Measurements from ENCODE around the gene BUD23. TPM values are rescaled to one million over a fixed set of nuclear protein-coding genes. Genes with fewer than 3 reads are reported as not detected.
"Not testable (repeated sequence)": the region's sequence is repeated elsewhere in the genome, so short reads cannot be mapped to it uniquely, and the experiment has no call there.

Gene BUD23
- total RNA-seq, 1 donor from 2014 or later, result 47.4 TPM

GRCh38 chr7:73668103-73668885, 15.1 kb upstream of the BUD23 start:
- peak; percentile 18 for DNase-seq (ENCODE audit: low spot score)

GRCh38 chr7:73668886-73669230, 14.5 kb upstream of the BUD23 start:
- DNase-seq (ENCODE audit: low spot score), result no peak

- no peak for DNase-seq (ENCODE audit: low spot score)
Observed at GRCh38 chr7:73669288-73669701, 14.1 kb upstream of the BUD23 start.

GRCh38 chr7:73669858-73670385, 13.5 kb upstream of the BUD23 start:
- no peak for DNase-seq (ENCODE audit: low spot score)

- no peak for DNase-seq (ENCODE audit: low spot score)
Observed at GRCh38 chr7:73671322-73671661, 12.1 kb upstream of the BUD23 start.

- no peak for DNase-seq (ENCODE audit: low spot score)
Observed at GRCh38 chr7:73671857-73672445, 11.4 kb upstream of the BUD23 start.

- no peak for DNase-seq (ENCODE audit: low spot score)
Observed at GRCh38 chr7:73674468-73675124, 8.8 kb upstream of the BUD23 start.

GRCh38 chr7:73676062-73676461, 7.3 kb upstream of the BUD23 start:
- not testable (repeated sequence) for DNase-seq (ENCODE audit: low spot score)

- no peak for DNase-seq (ENCODE audit: low spot score)
Observed at GRCh38 chr7:73678862-73679261, 4.5 kb upstream of the BUD23 start.

DNA sequence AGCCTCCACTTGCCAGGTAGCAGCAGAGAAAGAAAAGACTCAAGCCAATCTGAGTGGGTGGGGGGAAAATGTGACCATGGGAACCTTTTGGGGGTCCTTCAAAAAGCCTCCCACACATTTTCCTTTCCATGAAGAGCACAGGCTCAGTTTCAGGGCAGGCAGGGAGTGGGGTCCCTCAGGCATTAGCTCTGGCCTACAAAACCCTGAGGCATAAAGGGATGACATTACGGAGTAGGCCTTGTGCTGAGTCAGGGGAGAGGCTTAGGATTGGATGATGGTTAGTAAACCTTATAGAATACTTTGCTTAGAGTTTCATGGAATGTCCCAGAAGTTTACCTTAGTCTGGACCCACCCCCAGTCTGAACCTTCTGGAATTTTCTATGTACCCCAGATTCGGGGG, 3.7 kb upstream of the BUD23 start:
- DNase-seq (ENCODE audit: low spot score), result no peak

DNA sequence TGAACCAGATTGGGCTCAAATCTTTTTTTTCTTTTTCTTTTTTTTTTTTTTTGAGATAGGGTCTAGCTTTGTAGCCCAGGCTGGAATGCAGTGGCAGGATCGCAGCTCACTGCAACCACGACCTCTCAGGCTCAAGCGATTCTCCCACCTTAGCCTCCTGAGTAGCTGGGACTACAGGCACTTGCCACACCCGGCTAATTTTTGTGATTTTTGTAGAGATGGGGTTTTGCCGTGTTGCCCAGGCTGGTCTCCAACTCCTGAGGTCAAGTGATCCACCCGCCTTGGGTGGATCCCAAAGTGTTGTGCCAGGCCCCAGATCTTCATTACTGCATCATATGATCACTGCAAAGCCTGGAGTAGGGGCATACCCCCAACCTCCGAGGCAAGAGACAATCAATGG, 2.9 kb upstream of the BUD23 start:
- DNase-seq (ENCODE audit: low spot score), result no peak

GRCh38 chr7:73681031-73681430, 2.4 kb upstream of the BUD23 start:
- DNase-seq (ENCODE audit: low spot score), result no peak

- no peak for DNase-seq (ENCODE audit: low spot score)
Observed at GRCh38 chr7:73682745-73683055, 697 bp upstream of the BUD23 start.

DNA sequence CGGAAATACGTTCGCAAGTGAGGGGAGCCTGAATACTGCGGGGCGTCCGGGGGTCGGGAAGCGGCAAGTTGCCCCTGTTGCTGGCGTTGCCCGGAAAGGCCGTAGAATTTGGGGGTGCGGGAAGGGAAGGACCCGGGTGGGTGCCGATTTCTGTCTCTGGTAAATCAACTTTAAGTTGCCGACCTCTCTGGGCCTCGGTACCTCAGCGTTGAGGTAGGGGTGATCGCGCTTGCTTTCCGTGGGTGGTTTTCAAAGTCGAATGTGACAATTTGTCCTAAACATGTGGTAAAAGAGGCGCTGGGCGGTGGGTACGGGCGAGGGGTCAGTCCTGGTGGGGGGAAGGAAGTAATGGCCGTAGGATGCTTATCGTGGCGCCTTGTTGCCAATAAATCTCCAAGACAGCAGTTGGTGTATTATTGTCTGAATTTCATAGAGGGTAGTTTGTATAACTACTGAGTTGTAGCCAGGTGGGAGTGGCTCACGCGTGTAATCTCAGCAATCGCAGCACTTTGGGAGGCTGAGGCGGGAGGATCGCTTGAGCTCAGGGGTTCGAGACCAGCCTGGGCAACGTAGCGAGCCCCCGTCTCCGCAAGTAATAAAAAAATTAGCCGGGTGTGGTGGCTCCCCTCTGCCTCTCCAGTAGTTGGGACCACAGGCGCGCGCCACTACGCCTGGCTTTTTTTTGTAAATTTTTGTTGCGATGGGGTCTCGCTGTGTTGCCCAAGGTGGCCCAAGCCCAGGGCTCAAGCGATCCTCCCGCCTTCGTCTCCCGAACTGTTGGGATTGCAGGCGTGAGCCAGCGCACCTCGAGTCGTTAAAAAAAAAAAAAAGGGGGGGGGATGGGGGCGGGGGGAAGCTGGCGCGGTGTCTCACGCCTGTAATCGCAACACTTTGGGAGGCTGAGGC, 644 bp downstream of the BUD23 start:
- no peak for DNase-seq (ENCODE audit: low spot score)

DNA sequence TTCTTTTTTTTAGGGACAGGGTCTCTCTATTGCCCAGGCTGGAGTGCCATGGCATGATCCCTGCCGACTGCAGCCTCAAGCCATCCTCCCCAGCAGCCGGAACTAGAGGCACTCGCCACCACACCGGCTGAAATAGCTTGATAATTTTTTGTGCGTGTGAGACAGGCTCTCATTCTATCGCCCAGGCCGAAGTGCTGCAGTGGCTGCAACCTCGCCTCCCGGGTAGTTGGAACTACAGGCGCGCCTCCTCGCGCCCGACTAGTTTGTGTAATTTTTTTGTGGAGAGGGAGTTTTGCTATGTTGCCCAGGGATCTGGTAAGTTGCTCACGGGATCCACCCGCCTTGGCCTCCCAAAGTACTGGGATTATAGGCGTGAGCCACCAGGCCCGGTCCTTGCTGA, 1.9 kb downstream of the BUD23 start:
- DNase-seq (ENCODE audit: low spot score), result no peak

GRCh38 chr7:73688288-73688687, 4.9 kb downstream of the BUD23 start:
- DNase-seq (ENCODE audit: low spot score), result no peak

- DNase-seq (ENCODE audit: low spot score), result no peak
Observed at GRCh38 chr7:73690646-73691045, 7.2 kb downstream of the BUD23 start.

DNA sequence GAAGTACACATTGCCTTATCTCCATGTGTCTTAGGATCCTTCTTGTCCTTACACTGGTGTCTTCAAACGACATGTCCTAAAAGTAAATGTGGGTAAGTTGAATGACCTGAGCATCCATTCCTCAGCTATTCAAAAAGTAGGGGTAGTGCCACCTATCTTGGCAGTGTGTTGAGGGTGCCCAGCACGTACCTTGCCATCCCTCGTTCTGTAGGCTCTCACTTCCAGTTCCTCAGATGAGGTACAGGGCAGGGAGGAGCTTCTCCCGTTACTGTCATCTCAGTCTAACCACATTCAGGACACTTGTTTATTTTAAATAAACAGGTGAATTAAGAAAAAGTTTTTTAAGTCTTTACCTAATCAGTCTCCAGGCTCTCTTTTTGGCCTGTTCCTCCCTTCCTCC, 13.0 kb downstream of the BUD23 start:
- DNase-seq (ENCODE audit: low spot score), result no peak

DNA sequence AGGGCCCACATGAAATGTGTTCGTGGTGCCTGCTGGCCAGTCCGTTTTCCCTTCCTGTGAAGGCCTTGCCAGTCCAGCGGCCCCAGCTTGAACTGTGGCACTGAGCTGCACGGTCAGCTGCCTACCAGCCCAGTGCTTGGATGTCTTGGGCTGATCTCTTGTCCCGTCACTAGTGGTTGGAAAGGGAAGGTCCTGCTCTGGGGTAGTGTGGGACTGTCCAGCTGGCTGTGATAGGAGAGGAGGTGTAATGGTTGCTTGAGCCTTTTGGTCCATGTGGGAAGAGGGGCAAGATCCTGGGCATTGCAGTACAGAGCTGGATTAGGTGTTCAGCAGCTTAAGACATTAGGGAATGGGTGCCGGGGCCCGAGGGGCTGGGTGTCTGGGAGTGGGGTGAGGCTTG, 15.0 kb downstream of the BUD23 start:
- DNase-seq (ENCODE audit: low spot score), result no peak

DNA sequence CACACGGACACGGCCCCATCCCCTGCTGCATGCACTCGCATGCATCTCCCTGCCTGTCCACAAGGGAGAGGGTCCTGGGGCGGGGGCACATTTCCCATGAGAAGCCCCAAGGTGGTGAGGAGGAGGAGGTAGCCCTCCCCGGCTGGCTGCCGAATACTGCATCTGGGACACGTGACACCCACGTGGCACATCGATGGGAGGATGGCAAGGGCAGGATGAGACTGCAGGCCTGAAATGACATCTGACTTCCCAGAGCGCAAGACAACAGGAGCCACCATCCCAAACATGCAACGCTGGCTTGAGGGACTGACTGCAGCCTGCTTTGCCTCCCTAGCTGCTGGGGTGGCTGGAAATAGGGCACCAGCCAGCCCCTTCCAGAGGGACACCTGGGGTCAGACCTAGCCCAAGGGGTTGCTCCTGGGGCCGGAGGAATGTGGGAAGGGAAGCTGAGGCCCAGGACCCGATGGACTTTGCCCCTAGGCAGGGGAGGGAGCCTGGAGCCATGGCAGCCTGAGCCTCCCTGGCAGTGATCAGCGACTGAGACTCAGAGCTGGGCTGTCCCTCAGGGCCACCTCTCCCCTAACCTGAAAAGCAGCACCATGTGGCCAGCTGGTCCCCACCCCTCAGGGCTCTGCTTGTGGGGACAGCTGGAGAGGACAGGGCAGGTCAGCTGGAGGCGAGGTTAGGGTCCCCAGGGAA, 16.1 kb downstream of the BUD23 start:
- DNase-seq (ENCODE audit: low spot score), result no peak

- no peak for DNase-seq (ENCODE audit: low spot score)
Observed at GRCh38 chr7:73700069-73700423, 16.6 kb downstream of the BUD23 start.

All from umbilical cord (tissue), 2 donors.